ENCODE data around the gene STX4.

The STX4 gene

DNA sequence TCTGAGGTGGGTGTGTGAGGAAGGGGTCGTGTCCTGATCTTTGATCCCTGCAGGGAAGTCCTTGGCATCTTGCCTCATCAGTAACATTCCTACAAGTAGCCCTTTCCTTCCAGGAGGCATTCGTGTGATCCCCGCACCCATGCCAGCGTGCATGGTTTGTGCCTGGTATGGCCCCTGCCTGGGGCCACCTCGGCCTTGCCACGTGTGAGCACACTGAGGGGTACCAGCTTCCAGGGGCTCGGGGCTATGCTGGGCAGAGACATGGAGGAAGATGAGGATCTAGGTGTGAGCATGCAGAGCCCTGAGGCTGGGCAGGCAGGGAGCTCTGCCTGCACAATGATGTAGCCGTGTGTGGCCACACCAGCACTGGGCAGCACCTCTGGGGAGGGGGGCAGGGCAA, 42.3 kb upstream of the STX4 start:
- peaks cover 0 to 2% of the 10 kb centered on the region in 2 donors for H3K36me3 ChIP-seq (ENCODE audit: control insufficient read depth in 1 of 2, insufficient read depth in 2 of 2, low read length in 2 of 2)
- no peaks in the 10 kb centered on the region for H3K27me3 ChIP-seq (ENCODE audit: control insufficient read depth in 1 of 2, insufficient read depth in 2 of 2, low read length in 2 of 2)
- H3K9ac ChIP-seq (ENCODE audit: low read depth in 1 of 2, low read length in 2 of 2) = no peak overlapping the region
- H3K27ac ChIP-seq (ENCODE audit: low read depth, low read length) = no peak overlapping the region
- no peak overlapping the region for H3K4me3 ChIP-seq (ENCODE audit: low read depth in 1 of 2, low read length in 2 of 2)
- peaks cover under 1% of the 10 kb centered on the region in 2 donors for H3K4me1 ChIP-seq (ENCODE audit: control insufficient read depth in 1 of 2, insufficient read depth in 2 of 2, low read length in 2 of 2)
- no peaks in the 10 kb centered on the region for H3K9me3 ChIP-seq (ENCODE audit: control insufficient read depth in 1 of 2, low read length in 2 of 2)

DNA sequence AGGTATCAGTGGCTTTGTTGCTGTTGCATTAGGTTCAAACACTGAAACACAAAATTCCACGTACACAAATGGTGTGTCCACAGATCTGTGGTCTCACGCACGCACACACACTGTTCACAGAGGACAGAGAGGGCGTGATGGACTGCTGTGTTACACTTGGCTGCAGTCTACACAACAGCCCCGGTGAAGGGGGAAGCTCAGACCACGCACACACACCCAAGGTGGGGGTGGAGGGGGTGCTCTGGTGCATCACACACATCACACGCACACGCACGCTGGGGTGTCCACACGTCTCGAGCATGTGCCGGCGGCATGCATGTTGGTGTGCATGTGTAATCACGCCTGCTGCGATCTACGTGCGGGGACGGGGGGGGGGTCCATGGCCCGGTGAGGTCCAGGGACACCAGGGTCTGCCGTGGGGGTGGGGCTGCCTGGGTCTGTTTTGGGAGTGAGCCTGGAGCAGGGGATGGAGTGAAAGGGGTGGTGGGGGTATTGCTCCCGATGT, 41.0 kb upstream of the STX4 start:
- Histone ChIP-seq H3K9ac (ENCODE audit: low read depth in 1 of 2, low read length in 2 of 2) (no peak overlapping the region), H3K4me1 (ENCODE audit: control insufficient read depth in 1 of 2, insufficient read depth in 2 of 2, low read length in 2 of 2) (peaks cover 6 to 10% of the 10 kb centered on the region in 2 donors), H3K27me3 (ENCODE audit: control insufficient read depth in 1 of 2, insufficient read depth in 2 of 2, low read length in 2 of 2) (no peaks in the 10 kb centered on the region), H3K36me3 (ENCODE audit: control insufficient read depth in 1 of 2, insufficient read depth in 2 of 2, low read length in 2 of 2) (peaks cover 0 to 2% of the 10 kb centered on the region in 2 donors), H3K27ac (ENCODE audit: low read depth, low read length) (no peak overlapping the region), H3K4me3 (ENCODE audit: low read depth in 1 of 2, low read length in 2 of 2) (no peak overlapping the region), H3K9me3 (ENCODE audit: control insufficient read depth in 1 of 2, low read length in 2 of 2) (no peaks in the 10 kb centered on the region)

DNA sequence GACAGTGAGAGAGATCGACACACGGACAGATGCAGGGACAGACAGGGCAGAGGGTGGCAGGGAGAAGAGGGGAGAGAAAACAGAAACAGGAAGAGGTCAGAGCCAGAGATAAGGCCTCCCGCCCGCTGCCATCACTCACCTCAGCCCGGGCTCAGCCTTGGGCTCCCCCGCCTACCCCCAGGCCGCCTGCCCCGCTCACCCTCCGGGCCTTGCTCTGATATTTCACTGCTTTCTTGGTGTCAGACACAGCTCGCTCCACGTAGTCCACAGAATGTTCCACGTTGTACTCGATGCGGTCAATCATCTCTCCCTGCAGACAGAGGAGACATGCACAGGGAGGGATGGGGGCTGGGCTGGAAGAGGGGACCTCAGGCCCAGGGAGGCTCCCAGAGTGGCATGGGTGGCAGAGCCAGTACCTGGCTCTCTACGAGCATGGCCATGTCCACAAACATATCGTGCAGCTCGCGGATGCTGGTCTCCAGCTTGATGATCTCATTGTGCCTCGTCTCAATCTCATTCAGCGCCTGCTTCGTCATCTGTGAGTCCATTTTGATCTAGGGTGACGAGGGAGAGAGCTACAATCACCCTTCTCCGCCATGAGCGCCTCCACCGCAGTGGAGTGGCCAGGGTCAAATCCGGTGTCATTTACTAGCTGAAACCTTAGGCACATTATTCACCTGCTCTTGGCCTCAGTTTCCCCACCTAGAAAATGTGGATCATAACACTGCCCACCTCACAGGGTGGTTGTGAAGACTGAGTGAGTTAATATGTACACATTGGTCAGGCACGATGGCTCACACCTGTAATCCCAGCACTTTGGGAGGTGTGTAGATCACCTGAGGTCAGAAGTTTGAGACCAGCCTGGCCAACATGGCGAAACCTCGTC, 40.2 kb upstream of the STX4 start:
- Histone ChIP-seq H3K27ac (ENCODE audit: low read depth, low read length) (no peak overlapping the region), H3K4me1 (ENCODE audit: control insufficient read depth in 1 of 2, insufficient read depth in 2 of 2, low read length in 2 of 2) (peaks cover 11 to 17% of the 10 kb centered on the region in 2 donors), H3K9me3 (ENCODE audit: control insufficient read depth in 1 of 2, low read length in 2 of 2) (no peaks in the 10 kb centered on the region), H3K4me3 (ENCODE audit: low read depth in 1 of 2, low read length in 2 of 2) (no peak overlapping the region), H3K9ac (ENCODE audit: low read depth in 1 of 2, low read length in 2 of 2) (no peak overlapping the region), H3K36me3 (ENCODE audit: control insufficient read depth in 1 of 2, insufficient read depth in 2 of 2, low read length in 2 of 2) (no peaks in the 10 kb centered on the region), H3K27me3 (ENCODE audit: control insufficient read depth in 1 of 2, insufficient read depth in 2 of 2, low read length in 2 of 2) (no peaks in the 10 kb centered on the region)

DNA sequence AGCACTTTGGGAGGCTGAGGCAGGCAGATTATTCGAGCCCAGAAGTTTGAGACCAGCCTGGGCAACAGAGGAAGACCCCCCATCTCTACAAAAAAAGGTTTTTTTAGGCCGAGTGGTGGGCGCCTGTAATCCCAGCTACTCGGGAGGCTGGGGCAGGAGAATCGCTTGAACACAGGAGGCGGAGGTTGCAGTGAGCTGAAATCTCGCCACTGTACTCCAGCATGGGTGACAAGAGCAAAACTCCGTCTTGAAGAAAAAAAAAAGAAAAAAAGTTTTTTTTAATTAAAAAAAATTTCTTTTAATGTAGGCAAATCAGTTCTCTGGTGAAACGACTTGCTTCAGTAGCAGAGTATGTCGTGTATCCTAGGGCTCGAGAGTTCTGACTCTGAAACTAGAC, 37.4 kb upstream of the STX4 start:
- no peaks in the 10 kb centered on the region for H3K27me3 ChIP-seq (ENCODE audit: control insufficient read depth in 1 of 2, insufficient read depth in 2 of 2, low read length in 2 of 2)
- peak overlapping the region; percentile 60 to 77 for H3K9ac ChIP-seq (ENCODE audit: low read depth in 1 of 2, low read length in 2 of 2)
- no peaks in the 10 kb centered on the region for H3K9me3 ChIP-seq (ENCODE audit: control insufficient read depth in 1 of 2, low read length in 2 of 2)
- no peaks in the 10 kb centered on the region for H3K36me3 ChIP-seq (ENCODE audit: control insufficient read depth in 1 of 2, insufficient read depth in 2 of 2, low read length in 2 of 2)
- H3K27ac ChIP-seq (ENCODE audit: low read depth, low read length) = no peak overlapping the region
- no peak overlapping the region for H3K4me3 ChIP-seq (ENCODE audit: low read depth in 1 of 2, low read length in 2 of 2)
- H3K4me1 ChIP-seq (ENCODE audit: control insufficient read depth in 1 of 2, insufficient read depth in 2 of 2, low read length in 2 of 2) = peaks cover 14 to 26% of the 10 kb centered on the region in 2 donors

DNA sequence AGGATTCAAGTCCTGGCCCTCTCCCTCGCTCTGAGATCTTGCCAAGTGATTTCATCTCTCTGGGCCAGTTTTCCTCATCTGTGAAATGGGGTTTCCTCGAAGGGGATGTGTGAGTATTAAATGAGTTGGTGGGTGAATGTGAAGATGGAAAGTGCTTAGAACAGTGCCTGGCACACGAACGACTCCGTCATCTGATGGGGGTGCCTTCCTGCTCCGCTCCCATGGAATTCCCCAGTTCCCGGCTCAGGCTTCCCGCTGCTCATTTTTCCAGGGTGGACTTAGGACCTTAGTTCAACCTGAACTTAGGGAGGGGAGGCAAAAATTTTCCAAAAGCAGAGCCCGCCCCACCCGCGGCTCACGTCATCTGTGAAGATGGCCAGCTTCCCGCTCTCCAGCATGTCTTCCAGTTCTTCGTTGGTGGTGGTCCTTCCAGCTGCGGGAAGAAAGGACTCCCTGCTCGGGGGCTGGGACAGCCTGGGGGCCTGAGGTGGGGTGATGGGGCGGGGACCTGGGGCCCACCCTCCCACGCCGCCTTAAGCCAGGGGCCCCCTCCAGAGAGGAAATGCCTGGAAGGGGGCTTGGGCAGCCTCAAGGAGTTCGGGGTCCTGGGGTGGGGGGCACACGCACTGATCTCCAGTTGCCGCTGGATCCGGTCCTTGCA, 36.9 kb upstream of the STX4 start:
- H3K4me3 ChIP-seq (ENCODE audit: low read depth in 1 of 2, low read length in 2 of 2) = peak overlapping the region; percentile 88 to 89
- no peaks in the 10 kb centered on the region for H3K9me3 ChIP-seq (ENCODE audit: control insufficient read depth in 1 of 2, low read length in 2 of 2)
- peak overlapping the region; percentile 46 for H3K27ac ChIP-seq (ENCODE audit: low read depth, low read length)
- no peaks in the 10 kb centered on the region for H3K27me3 ChIP-seq (ENCODE audit: control insufficient read depth in 1 of 2, insufficient read depth in 2 of 2, low read length in 2 of 2)
- H3K36me3 ChIP-seq (ENCODE audit: control insufficient read depth in 1 of 2, insufficient read depth in 2 of 2, low read length in 2 of 2) = no peaks in the 10 kb centered on the region
- H3K9ac ChIP-seq (ENCODE audit: low read depth in 1 of 2, low read length in 2 of 2) = peak overlapping the region; percentile 66 to 77
- H3K4me1 ChIP-seq (ENCODE audit: control insufficient read depth in 1 of 2, insufficient read depth in 2 of 2, low read length in 2 of 2) = peaks cover 15 to 26% of the 10 kb centered on the region in 2 donors

DNA sequence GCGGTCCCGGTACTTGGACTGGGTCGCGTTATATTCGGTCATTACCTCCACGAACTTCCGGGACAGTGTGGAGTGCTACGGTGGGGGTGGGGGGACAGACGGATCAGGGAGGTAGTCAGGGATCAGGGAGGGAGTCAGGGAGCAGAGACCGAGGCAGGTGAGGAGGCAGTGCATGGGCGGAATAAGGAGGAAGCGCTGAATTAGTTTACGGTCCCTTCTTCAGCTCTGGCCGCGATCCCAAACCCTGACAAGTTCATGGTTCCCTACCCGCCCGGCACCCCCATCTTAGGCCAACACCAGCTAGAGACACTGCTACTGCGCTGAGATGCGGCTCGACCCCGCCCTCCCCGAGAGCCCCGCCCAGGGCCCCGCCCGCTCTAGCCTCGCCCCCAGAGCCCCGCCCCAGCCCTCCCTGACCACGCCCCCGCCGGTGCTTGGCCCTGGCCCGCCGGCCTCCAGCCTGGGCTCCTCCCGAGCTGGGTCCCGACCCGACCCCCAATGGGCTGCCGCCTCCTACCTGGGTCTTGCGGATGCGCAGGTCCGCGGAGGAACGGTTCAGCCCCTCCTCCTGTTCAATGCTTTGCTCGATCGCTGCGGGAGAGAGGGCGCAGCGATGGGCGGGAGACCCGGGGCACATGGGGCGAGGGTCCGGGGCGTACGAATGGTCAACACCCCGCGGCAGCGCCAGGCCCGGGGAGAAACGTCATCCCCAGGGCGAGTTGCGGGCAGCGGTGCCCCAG, 36.2 kb upstream of the STX4 start:
- Histone ChIP-seq H3K9me3 (ENCODE audit: control insufficient read depth in 1 of 2, low read length in 2 of 2) (no peaks in the 10 kb centered on the region), H3K36me3 (ENCODE audit: control insufficient read depth in 1 of 2, insufficient read depth in 2 of 2, low read length in 2 of 2) (no peaks in the 10 kb centered on the region), H3K4me1 (ENCODE audit: control insufficient read depth in 1 of 2, insufficient read depth in 2 of 2, low read length in 2 of 2) (peaks cover 15 to 26% of the 10 kb centered on the region in 2 donors), H3K4me3 (ENCODE audit: low read depth in 1 of 2, low read length in 2 of 2) (peak overlapping the region; percentile 88 to 89), H3K9ac (ENCODE audit: low read depth in 1 of 2, low read length in 2 of 2) (peak overlapping the region; percentile 66 to 77), H3K27ac (ENCODE audit: low read depth, low read length) (peak overlapping the region; percentile 46), H3K27me3 (ENCODE audit: control insufficient read depth in 1 of 2, insufficient read depth in 2 of 2, low read length in 2 of 2) (no peaks in the 10 kb centered on the region)

DNA sequence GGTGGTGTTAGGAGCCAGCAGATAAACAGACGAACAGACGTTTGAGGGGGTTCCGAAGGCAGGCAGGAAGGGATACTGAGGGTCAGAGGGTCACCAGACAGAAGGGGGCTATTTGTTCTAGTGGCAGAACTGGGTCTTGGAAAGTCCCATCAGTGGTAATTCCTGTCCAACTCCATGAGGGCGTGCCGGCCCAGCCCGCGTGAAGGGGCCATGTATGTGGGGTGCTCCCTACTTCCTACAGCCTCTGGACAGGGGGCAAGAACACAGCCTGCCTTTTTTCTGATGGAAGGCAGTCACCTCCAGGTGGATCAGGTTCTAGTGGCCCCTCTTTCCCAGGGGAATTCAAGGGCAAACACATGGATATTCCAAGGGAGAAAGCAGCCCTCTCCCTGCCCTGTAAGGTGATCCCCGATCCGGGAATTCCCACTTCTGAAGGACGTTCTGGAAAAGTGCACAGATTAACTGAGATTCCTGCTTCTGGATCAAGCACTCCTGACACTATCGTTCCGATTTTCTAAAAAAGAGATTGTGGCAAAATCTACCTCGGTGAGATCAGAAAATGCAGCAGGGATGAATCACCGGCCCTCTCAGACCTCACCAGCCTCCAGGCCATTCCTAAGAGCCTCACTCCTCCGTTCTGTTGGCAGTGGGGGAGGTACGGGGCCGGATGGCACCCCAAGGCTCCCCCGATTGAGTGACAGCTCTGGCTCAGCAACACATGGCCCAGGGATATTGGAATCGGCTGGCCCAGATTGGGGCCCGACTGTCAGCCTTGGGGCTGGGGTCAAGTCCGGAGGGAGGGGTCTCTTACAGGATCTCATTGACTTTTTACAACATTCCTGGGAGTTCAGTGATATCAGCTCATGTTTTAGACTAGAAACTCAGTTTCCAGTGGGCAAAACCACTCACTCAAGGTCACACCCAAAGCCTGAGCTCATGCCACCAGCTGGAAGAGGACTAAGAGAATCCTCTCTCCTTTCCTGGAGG, 35.3 kb upstream of the STX4 start:
- no peaks in the 10 kb centered on the region for H3K27me3 ChIP-seq (ENCODE audit: control insufficient read depth in 1 of 2, insufficient read depth in 2 of 2, low read length in 2 of 2)
- H3K27ac ChIP-seq (ENCODE audit: low read depth, low read length) = no peak overlapping the region
- H3K36me3 ChIP-seq (ENCODE audit: control insufficient read depth in 1 of 2, insufficient read depth in 2 of 2, low read length in 2 of 2) = no peaks in the 10 kb centered on the region
- H3K9me3 ChIP-seq (ENCODE audit: control insufficient read depth in 1 of 2, low read length in 2 of 2) = no peaks in the 10 kb centered on the region
- H3K9ac ChIP-seq (ENCODE audit: low read depth in 1 of 2, low read length in 2 of 2) = peak overlapping the region; percentile 60 to 77
- peaks cover 15 to 26% of the 10 kb centered on the region in 2 donors for H3K4me1 ChIP-seq (ENCODE audit: control insufficient read depth in 1 of 2, insufficient read depth in 2 of 2, low read length in 2 of 2)
- peak overlapping the region; percentile 65 to 88 for H3K4me3 ChIP-seq (ENCODE audit: low read depth in 1 of 2, low read length in 2 of 2)

DNA sequence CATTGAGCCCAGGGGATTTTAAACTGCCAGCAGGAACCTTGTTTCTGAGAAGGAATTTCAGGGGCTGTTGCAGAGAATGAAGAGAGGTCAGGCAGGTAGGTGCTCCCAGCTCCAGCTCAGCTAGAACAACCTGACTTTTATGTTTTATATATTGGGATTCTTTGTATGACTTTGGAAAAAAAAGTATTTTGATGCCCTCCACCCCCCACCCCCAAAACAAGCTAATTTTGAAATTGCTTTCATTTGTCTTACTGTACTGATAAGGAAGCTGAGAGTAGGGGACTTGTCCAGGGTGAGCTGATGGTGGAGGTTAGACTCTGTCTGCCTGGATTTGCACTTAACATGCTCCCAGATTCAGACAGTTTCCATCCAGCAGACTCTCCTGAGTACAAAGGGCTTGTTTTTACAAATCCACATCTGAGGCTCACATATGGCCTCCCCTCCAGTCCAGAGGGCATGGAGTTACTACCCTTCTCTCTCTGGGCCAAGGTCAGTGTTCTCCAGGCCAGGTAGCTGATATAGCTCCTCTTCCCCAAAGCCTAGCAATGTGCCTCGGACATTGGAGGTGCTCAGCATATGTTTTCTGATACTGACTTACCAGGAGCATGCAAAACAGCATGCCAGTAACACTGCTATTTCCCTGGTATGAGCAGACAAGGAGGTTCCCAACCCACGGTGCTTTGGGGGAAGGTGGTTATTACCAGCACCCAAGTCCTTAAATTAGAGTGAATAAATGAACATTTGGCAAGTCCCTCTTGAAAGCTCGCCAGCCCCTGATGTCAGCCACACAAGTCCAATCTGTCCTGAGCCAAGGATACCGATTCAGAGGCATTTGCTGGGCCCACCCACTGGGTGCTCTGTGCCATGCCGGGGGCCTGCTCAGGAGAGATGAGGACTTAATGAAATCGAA, 34.3 kb upstream of the STX4 start:
- Histone ChIP-seq H3K9me3 (ENCODE audit: control insufficient read depth in 1 of 2, low read length in 2 of 2) (no peaks in the 10 kb centered on the region), H3K27ac (ENCODE audit: low read depth, low read length) (no peak overlapping the region), H3K9ac (ENCODE audit: low read depth in 1 of 2, low read length in 2 of 2) (no peak overlapping the region)

More for the DNA sequence above, 34.3 kb upstream of the STX4 start:
- Histone ChIP-seq H3K36me3 (ENCODE audit: control insufficient read depth in 1 of 2, insufficient read depth in 2 of 2, low read length in 2 of 2) (no peaks in the 10 kb centered on the region), H3K4me1 (ENCODE audit: control insufficient read depth in 1 of 2, insufficient read depth in 2 of 2, low read length in 2 of 2) (peaks cover 15 to 26% of the 10 kb centered on the region in 2 donors), H3K27me3 (ENCODE audit: control insufficient read depth in 1 of 2, insufficient read depth in 2 of 2, low read length in 2 of 2) (no peaks in the 10 kb centered on the region), H3K4me3 (ENCODE audit: low read depth in 1 of 2, low read length in 2 of 2) (no peak overlapping the region)

Data from duodenal mucosa (tissue), 2 donors.